Measurements from ENCODE around the gene RBFOX1. TPM values are rescaled to one million over a fixed set of nuclear protein-coding genes. Genes with fewer than 3 reads are reported as not detected.

Gene RBFOX1
- total RNA-seq, 1 donor from 2014 or later: not detected

GRCh38 chr16:7313170-7313569 is 19.5 kb upstream of the RBFOX1 start:
- no peak for ATAC-seq (ENCODE audit: low read depth)
- ChIA-PET POLR2A (no interaction called here), CTCF (no interaction called here)
- H3K9me3 Mint-ChIP-seq: no peaks in the 10 kb centered on the region
- no peak for TF ChIP-seq CTCF (IDR thresholded peaks at IDR 0.05)
- no peaks in the 10 kb centered on the region for H3K4me1 Mint-ChIP-seq
- H3K27me3 Mint-ChIP-seq: no peaks in the 10 kb centered on the region
- H3K36me3 Mint-ChIP-seq (ENCODE audit: low read depth): no peaks in the 10 kb centered on the region
- H3K4me3 Mint-ChIP-seq: no peak overlapping the region
- H3K27ac Mint-ChIP-seq: no peak overlapping the region
- no peak for DNase-seq
- intact Hi-C loops (cut with micrococcal nuclease): no loop called here

GRCh38 chr16:7314163-7314562 is 18.5 kb upstream of the RBFOX1 start:
- CTCF ChIA-PET: no interaction called here
- no peaks in the 10 kb centered on the region for H3K4me1 Mint-ChIP-seq
- DNase-seq: no peak
- H3K9me3 Mint-ChIP-seq: no peaks in the 10 kb centered on the region
- no peak overlapping the region for H3K4me3 Mint-ChIP-seq
- POLR2A ChIA-PET: no interaction called here
- TF ChIP-seq CTCF (IDR thresholded peaks at IDR 0.05): no peak
- H3K36me3 Mint-ChIP-seq (ENCODE audit: low read depth): no peaks in the 10 kb centered on the region
- ATAC-seq (ENCODE audit: low read depth): no peak
- H3K27ac Mint-ChIP-seq: no peak overlapping the region
- H3K27me3 Mint-ChIP-seq: no peaks in the 10 kb centered on the region
- intact Hi-C loops (cut with micrococcal nuclease): no loop called here

- no peaks in the 10 kb centered on the region for H3K4me1 Mint-ChIP-seq
- ATAC-seq (ENCODE audit: low read depth) (no peak), DNase-seq (no peak)
- intact Hi-C loops (cut with micrococcal nuclease): no loop called here
- no peak overlapping the region for H3K4me3 Mint-ChIP-seq
- no peaks in the 10 kb centered on the region for H3K36me3 Mint-ChIP-seq (ENCODE audit: low read depth)
- H3K27ac Mint-ChIP-seq: no peak overlapping the region
- POLR2A ChIA-PET: no interaction called here
- no peaks in the 10 kb centered on the region for H3K27me3 Mint-ChIP-seq
- TF ChIP-seq CTCF (IDR thresholded peaks at IDR 0.05): no peak
- CTCF ChIA-PET: no interaction called here
- peaks cover 5% of the 10 kb centered on the region for H3K9me3 Mint-ChIP-seq
These were observed 16.8 kb upstream of the RBFOX1 start for GRCh38 chr16:7315813-7316212.

- Mint-ChIP-seq H3K9me3 (peaks cover 5% of the 10 kb centered on the region), H3K4me1 (no peaks in the 10 kb centered on the region), H3K27me3 (no peaks in the 10 kb centered on the region), H3K36me3 (ENCODE audit: low read depth) (no peaks in the 10 kb centered on the region), H3K4me3 (no peak overlapping the region), H3K27ac (no peak overlapping the region)
- ChIA-PET CTCF (no interaction called here), POLR2A (no interaction called here)
- DNase-seq: no peak
- intact Hi-C loops (cut with micrococcal nuclease): no loop called here
- TF ChIP-seq CTCF (IDR thresholded peaks at IDR 0.05): no peak
- no peak for ATAC-seq (ENCODE audit: low read depth)
These were observed 16.3 kb upstream of the RBFOX1 start for GRCh38 chr16:7316281-7316888.

GRCh38 chr16:7317982-7318381 is 14.7 kb upstream of the RBFOX1 start:
- POLR2A ChIA-PET: no interaction called here
- H3K9me3 Mint-ChIP-seq: peaks cover 5% of the 10 kb centered on the region
- DNase-seq (no peak), ATAC-seq (ENCODE audit: low read depth) (no peak)
- CTCF ChIA-PET: no interaction called here
- H3K4me1 Mint-ChIP-seq: no peaks in the 10 kb centered on the region
- intact Hi-C loops (cut with micrococcal nuclease): no loop called here
- no peaks in the 10 kb centered on the region for H3K36me3 Mint-ChIP-seq (ENCODE audit: low read depth)
- no peak for TF ChIP-seq CTCF (IDR thresholded peaks at IDR 0.05)
- no peak overlapping the region for H3K27ac Mint-ChIP-seq
- H3K4me3 Mint-ChIP-seq: no peak overlapping the region
- H3K27me3 Mint-ChIP-seq: no peaks in the 10 kb centered on the region
